NCI-H226 (cell line): ENCODE results near the gene SHH.

Experiments used
- DNase-seq: peaks from one replicate; pipeline ENCODE4 v3.0.0-alpha.2; 2015

Gene SHH

GRCh38 chr7:155762036-155762435 lies 50.2 kb downstream of the SHH start:
- DNase-seq: no peak

DNA sequence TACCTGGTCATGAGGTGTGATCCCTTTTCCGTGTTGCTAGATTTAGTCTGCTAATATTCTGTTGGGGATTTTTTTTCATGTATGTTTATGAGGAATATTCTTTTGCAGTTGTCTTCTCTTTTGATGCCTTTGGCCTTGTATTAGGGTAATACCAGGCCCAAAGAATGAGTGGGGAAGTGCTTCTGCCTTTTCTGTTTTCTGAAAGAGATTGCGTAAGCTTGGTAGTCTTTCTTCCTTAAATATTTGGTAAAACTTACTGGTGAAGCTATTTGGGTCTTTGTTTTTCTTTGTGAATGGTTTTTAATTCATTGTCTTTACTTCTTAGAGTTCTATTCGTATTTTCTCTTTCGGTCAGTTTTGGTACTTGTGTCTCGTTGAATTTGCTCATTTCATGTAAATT lies 51.1 kb downstream of the SHH start:
- DNase-seq: no peak

- no peak for DNase-seq
These were observed 52.4 kb downstream of the SHH start for GRCh38 chr7:155759740-155760430.

- DNase-seq: no peak
These were observed 53.9 kb downstream of the SHH start for GRCh38 chr7:155758348-155758747.

- DNase-seq: no peak
These were observed 55.9 kb downstream of the SHH start for GRCh38 chr7:155756322-155756721.

DNA sequence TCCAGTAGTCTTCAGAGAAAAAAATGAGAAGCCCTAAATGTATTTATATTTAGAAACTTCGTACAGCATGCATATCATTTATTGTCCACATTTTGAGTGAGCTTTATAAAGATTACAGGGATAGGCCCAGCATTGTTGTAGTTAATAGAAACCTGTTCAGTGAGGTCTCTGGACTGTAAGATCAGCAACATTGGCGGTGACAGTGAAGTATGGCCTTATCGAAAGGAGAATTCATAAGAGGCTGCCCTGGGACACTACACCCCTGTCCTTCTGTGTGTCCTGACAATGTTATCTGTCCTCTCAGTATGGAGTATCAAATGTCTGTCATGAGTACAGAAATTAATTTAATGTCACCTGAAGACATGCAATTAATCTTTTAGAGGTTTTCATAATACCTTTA lies 57.2 kb downstream of the SHH start:
- DNase-seq: no peak

DNA sequence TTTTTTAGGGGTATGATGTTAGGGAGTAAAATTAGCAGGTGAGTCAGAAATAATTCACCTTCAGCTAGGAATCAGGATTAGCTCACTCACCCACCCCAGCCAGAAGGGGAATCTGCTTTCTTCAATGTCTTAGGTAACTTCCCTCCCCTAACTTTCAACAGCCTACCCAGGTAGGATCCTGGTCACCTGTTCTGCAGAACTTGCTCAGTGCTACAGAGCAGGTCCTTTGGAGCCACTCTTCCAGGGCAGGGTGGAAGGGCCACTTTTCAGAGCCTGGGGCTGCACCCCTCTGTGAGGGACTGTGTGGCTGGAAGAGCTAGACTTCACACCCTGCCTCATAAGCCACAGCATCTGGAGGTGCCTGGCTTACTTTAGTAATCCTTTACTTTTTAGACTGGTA lies 58.1 kb downstream of the SHH start:
- no peak for DNase-seq

DNA sequence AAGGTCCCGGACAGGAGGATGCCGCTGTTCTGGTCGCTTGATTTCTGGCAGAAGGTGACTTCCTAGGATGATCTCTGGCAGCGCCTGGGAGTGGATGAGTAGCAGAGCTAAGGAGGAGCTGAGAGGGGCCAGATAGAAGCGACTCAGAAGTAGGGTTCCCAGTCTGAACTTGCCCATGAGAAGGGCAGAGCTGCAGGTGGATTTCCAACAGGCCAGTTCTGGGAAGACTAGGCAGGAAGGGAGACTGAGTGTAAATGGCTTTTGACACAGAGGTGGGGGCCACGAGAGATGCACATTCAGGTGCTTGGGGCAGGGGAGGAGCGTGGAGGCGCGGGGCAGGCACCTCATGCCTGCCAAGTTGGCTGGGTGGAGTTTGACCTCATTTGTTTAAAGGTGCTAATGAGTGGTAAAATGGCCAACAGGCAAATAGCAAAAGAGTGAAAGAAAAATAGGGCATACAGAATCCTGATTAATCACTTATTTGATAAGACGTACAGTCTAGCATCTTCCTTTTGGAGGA lies 58.8 kb downstream of the SHH start:
- DNase-seq: no peak

GRCh38 chr7:155752756-155753445 lies 59.4 kb downstream of the SHH start:
- no peak for DNase-seq

DNA sequence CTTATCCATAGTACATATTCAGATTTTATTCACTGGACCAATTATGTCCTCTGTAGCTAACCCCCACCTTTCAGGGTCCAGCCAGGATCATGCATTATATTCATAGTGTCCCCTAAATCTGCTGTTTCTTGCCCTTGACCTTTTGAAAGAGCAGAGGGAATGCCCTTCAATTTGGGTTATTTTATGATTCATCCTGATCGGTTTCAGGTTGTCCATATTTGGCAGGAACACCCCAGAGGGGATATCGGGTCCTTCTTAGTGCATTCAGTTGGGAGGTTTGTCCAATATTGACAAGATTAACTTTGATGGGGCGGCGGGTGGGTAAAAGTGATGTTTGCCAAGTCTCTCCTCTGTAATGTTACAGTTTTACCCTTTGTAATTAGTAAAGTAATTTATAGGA lies 60.9 kb downstream of the SHH start:
- DNase-seq: no peak

DNA sequence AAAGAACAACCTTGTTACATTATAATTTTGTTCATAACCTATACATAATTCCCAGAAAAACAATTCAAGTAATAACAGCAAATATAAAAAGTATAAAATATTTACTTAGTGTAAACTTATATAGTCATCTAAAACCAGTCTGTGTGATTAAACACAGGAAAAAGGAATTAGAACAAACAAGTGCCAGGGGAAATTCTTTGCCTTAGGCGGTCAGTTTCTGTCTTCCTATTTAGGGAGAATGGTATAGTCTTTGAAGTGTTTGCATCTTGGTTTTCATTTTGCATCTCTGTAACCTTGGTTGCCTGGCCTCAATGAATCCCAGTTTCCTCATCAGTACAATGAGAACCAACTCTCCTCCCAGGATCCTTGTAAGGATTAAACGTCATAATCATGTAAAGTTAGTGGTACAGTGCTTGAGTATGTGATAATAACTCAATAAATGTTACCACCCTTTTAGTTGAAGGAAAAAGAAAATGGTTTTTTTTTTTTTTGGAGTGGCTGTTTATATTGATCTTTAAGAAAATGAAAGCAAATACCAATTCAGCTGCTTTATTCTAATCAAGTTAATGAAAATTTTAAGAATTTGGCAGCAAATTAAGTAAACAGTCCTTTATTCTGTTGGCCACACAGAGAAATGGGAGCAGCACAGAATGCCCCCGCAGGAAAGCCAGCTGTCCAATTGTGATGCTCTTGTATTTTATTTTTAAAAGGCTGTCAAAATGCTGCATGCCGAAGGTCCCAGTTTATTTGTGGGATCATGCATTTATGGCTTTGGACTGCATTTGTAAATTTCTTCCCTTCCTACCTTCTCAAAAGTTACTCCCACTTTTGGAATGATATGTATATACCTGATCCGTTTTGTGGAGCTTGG lies 61.8 kb downstream of the SHH start:
- DNase-seq: no peak
